ENCODE measurements around the gene PLD1.

PLD1 gene

GRCh38 chr3:171806200-171807128 lies 3.8 kb downstream of the PLD1 start:
- no peak overlapping the region for H3K4me3 ChIP-seq (ENCODE audit: low read depth, low read length)
- no peak for TF ChIP-seq MYC (IDR thresholded peaks at IDR 0.05; ENCODE audit: low read depth, low read length)
- DNase-seq (ENCODE audit: low read depth), result peak; percentile 68

GRCh38 chr3:171805687-171806086 lies 4.6 kb downstream of the PLD1 start:
- no peak for TF ChIP-seq CTCF (IDR thresholded peaks at IDR 0.05; ENCODE audit: low read depth, low read length)
- TF ChIP-seq MYC (IDR thresholded peaks at IDR 0.05; ENCODE audit: low read depth, low read length), result no peak
- no peak for TF ChIP-seq MAX (IDR thresholded peaks at IDR 0.05; ENCODE audit: low read depth, low read length)
- no peak for TF ChIP-seq POLR2A (IDR thresholded peaks at IDR 0.05; ENCODE audit: extremely low read depth, insufficient read length)
- no peak overlapping the region for H3K4me3 ChIP-seq (ENCODE audit: low read depth, low read length)
- DNase-seq (ENCODE audit: low read depth), result no peak

GRCh38 chr3:171804618-171805389 lies 5.5 kb downstream of the PLD1 start:
- no peak for TF ChIP-seq CTCF (IDR thresholded peaks at IDR 0.05; ENCODE audit: low read depth, low read length)

GRCh38 chr3:171803044-171803443 lies 7.2 kb downstream of the PLD1 start:
- peak; percentile 52 for DNase-seq (ENCODE audit: low read depth)
- no peak overlapping the region for H3K4me3 ChIP-seq (ENCODE audit: low read depth, low read length)
- TF ChIP-seq MYC (IDR thresholded peaks at IDR 0.05; ENCODE audit: low read depth, low read length) (no peak), MAX (IDR thresholded peaks at IDR 0.05; ENCODE audit: low read depth, low read length) (no peak), POLR2A (IDR thresholded peaks at IDR 0.05; ENCODE audit: extremely low read depth, insufficient read length) (no peak), CTCF (IDR thresholded peaks at IDR 0.05; ENCODE audit: low read depth, low read length) (no peak)

More at GRCh38 chr3:171804618-171805389, 5.5 kb downstream of the PLD1 start:
- no peak for DNase-seq (ENCODE audit: low read depth)
- no peak overlapping the region for H3K4me3 ChIP-seq (ENCODE audit: low read depth, low read length)

GRCh38 chr3:171802590-171802956 lies 7.7 kb downstream of the PLD1 start:
- TF ChIP-seq MYC (IDR thresholded peaks at IDR 0.05; ENCODE audit: low read depth, low read length) (no peak), MAX (IDR thresholded peaks at IDR 0.05; ENCODE audit: low read depth, low read length) (no peak)
- H3K4me3 ChIP-seq (ENCODE audit: low read depth, low read length), result no peak overlapping the region
- no peak for DNase-seq (ENCODE audit: low read depth)

GRCh38 chr3:171801738-171802589 lies 8.3 kb downstream of the PLD1 start:
- TF ChIP-seq MYC (IDR thresholded peaks at IDR 0.05; ENCODE audit: low read depth, low read length), result no peak
- no peak overlapping the region for H3K4me3 ChIP-seq (ENCODE audit: low read depth, low read length)
- no peak for DNase-seq (ENCODE audit: low read depth)

GRCh38 chr3:171799501-171799900 lies 10.8 kb downstream of the PLD1 start:
- DNase-seq (ENCODE audit: low read depth), result no peak
- TF ChIP-seq MYC (IDR thresholded peaks at IDR 0.05; ENCODE audit: low read depth, low read length) (no peak), CTCF (IDR thresholded peaks at IDR 0.05; ENCODE audit: low read depth, low read length) (no peak), POLR2A (IDR thresholded peaks at IDR 0.05; ENCODE audit: extremely low read depth, insufficient read length) (no peak), MAX (IDR thresholded peaks at IDR 0.05; ENCODE audit: low read depth, low read length) (no peak)
- no peak overlapping the region for H3K4me3 ChIP-seq (ENCODE audit: low read depth, low read length)

Measured in NB4 (cell line).